Tibial artery (tissue), 4 donors: ENCODE data around the gene GSTA3.
"Not testable (repeated sequence)": the region's sequence is repeated elsewhere in the genome, so short reads cannot be mapped to it uniquely, and the experiment has no call there.

Experiments used
- DNase-seq, 2 donors: peaks; one replicate each; pipeline ENCODE4 v3.0.0-alpha.2; 2019
- H3K27ac ChIP-seq, 2 donors: fragments of 200-600 bp; sonication (generic) in 1 of 2; 1 replicate in 1 of 2; 2 replicates in 1 of 2; pipeline ENCODE4 v1.5.1; 2018 to 2019; ENCODE audit warnings: mild to moderate bottlenecking in 1 of 2
- H3K27me3 ChIP-seq, 2 donors: fragments of 200-600 bp; sonication (generic) in 1 of 2; one replicate each; pipeline versions ENCODE4 v1.5.1 to v1.6.0; 2016 to 2019
- H3K36me3 ChIP-seq, 3 donors: fragments of 200-600 bp; sonication (generic) in 2 of 3; one replicate each; pipeline ENCODE4 v1.5.1; 2016 to 2019; ENCODE audit warnings: mild to moderate bottlenecking in 2 of 3
- H3K4me1 ChIP-seq, 4 donors: fragments of 200-600 bp; sonication (generic) in 2 of 4; 1 replicate in 3 of 4; 2 replicates in 1 of 4; pipeline ENCODE4 v1.5.1; 2016 to 2019
- H3K4me3 ChIP-seq, 2 donors: fragments of 200-600 bp; sonication (generic) in 1 of 2; 1 replicate in 1 of 2; 2 replicates in 1 of 2; pipeline ENCODE4 v1.5.1; 2018 to 2019; ENCODE audit warnings: mild to moderate bottlenecking in 2 of 2
- H3K9me3 ChIP-seq, 3 donors: fragments of 200-600 bp; sonication (generic) in 1 of 3; one replicate each; pipeline ENCODE4 v1.5.1; 2016 to 2019
- CTCF ChIP-seq, 2 experiments: fragments of 200-600 bp in 1 of 2; fragments of 450-650 bp in 1 of 2; IDR thresholded peaks; one replicate each; pipeline ENCODE4 v1.5.1; 2017 to 2019; ENCODE audit warnings: antibody characterized with exemption in 2 of 2, mild to moderate bottlenecking in 1 of 2, moderate library complexity in 1 of 2
- intact Hi-C: fragments of 100-400 bp; cut with DNase I; formaldehyde crosslinking; loops from one replicate; pipeline ENCODE4 v1.15.0; 2023; ENCODE audit warnings: low total_unique reads

Gene GSTA3

GRCh38 chr6:52918027-52918686 lies 8.7 kb upstream of the GSTA3 start:
- H3K9me3 ChIP-seq, H3K27me3 ChIP-seq, H3K27ac ChIP-seq, H3K4me3 ChIP-seq, DNase-seq, intact Hi-C loops, H3K36me3 ChIP-seq: not testable (repeated sequence)
- peaks cover 0 to 15% (median 4%) of the 10 kb centered on the region in 4 donors for H3K4me1 ChIP-seq

GRCh38 chr6:52914516-52914915 lies 5.0 kb upstream of the GSTA3 start:
- H3K4me3 ChIP-seq = no peak overlapping the region
- peaks cover 0 to 15% (median 4%) of the 10 kb centered on the region in 4 donors for H3K4me1 ChIP-seq
- no peak overlapping the region for H3K27ac ChIP-seq
- no peaks in the 10 kb centered on the region for H3K9me3 ChIP-seq
- no peak for DNase-seq
- no peaks in the 10 kb centered on the region for H3K27me3 ChIP-seq
- TF ChIP-seq CTCF (IDR thresholded peaks at IDR 0.05) = no peak
- H3K36me3 ChIP-seq = no peaks in the 10 kb centered on the region
- intact Hi-C loops = no loop called here

GRCh38 chr6:52910091-52910490 lies 593 bp upstream of the GSTA3 start:
- intact Hi-C loops = no loop called here
- TF ChIP-seq CTCF (IDR thresholded peaks at IDR 0.05) = no peak
- Histone ChIP-seq H3K9me3 (peaks cover 0 to 3% (median 0%) of the 10 kb centered on the region in 3 donors), H3K27ac (no peak overlapping the region), H3K4me1 (peaks cover 0 to 12% (median 0%) of the 10 kb centered on the region in 4 donors), H3K27me3 (no peaks in the 10 kb centered on the region), H3K36me3 (no peaks in the 10 kb centered on the region), H3K4me3 (no peak overlapping the region)
- DNase-seq = no peak

- intact Hi-C loops = no loop called here
- peaks cover 0 to 3% (median 0%) of the 10 kb centered on the region in 3 donors for H3K9me3 ChIP-seq
- no peak for TF ChIP-seq CTCF (IDR thresholded peaks at IDR 0.05)
Observed at GRCh38 chr6:52909131-52909530, 367 bp downstream of the GSTA3 start.

GRCh38 chr6:52908526-52908925 lies 972 bp downstream of the GSTA3 start:
- no peak overlapping the region for H3K4me3 ChIP-seq
- no peak for TF ChIP-seq CTCF (IDR thresholded peaks at IDR 0.05)
- intact Hi-C loops = no loop called here

More at GRCh38 chr6:52909131-52909530, 367 bp downstream of the GSTA3 start:
- DNase-seq = no peak
- H3K36me3 ChIP-seq = no peaks in the 10 kb centered on the region
- H3K4me3 ChIP-seq = no peak overlapping the region
- H3K4me1 ChIP-seq = peaks cover 0 to 12% (median 0%) of the 10 kb centered on the region in 4 donors
- H3K27me3 ChIP-seq = no peaks in the 10 kb centered on the region
- no peak overlapping the region for H3K27ac ChIP-seq

GRCh38 chr6:52904562-52905279 lies 4.8 kb downstream of the GSTA3 start:
- peaks cover 0 to 12% (median 0%) of the 10 kb centered on the region in 4 donors for H3K4me1 ChIP-seq
- H3K27me3 ChIP-seq = no peaks in the 10 kb centered on the region
- H3K9me3 ChIP-seq = peaks cover 0 to 3% (median 0%) of the 10 kb centered on the region in 3 donors
- no peaks in the 10 kb centered on the region for H3K36me3 ChIP-seq
- TF ChIP-seq CTCF (IDR thresholded peaks at IDR 0.05) = no peak
- H3K4me3 ChIP-seq = no peak overlapping the region
- H3K27ac ChIP-seq = no peak overlapping the region
- no peak for DNase-seq
- intact Hi-C loops = no loop called here

More at GRCh38 chr6:52908526-52908925, 972 bp downstream of the GSTA3 start:
- H3K4me1 ChIP-seq = peaks cover 0 to 12% (median 0%) of the 10 kb centered on the region in 4 donors
- no peak overlapping the region for H3K27ac ChIP-seq
- no peaks in the 10 kb centered on the region for H3K27me3 ChIP-seq
- H3K9me3 ChIP-seq = peaks cover 0 to 3% (median 0%) of the 10 kb centered on the region in 3 donors
- no peaks in the 10 kb centered on the region for H3K36me3 ChIP-seq
- DNase-seq = no peak
